Mucosa of stomach (tissue), 1 donor: Measurements from ENCODE around the gene CCM2.
"Not testable (repeated sequence)": the region's sequence is repeated elsewhere in the genome, so short reads cannot be mapped to it uniquely, and the experiment has no call there.

Source experiments
- H3K27me3 ChIP-seq: one replicate; pipeline ENCODE4 v1.7.0; 2013; ENCODE audit warnings: mild to moderate bottlenecking, low read length; ENCODE audit not compliant: control insufficient read depth, insufficient read depth
- H3K36me3 ChIP-seq: one replicate; pipeline ENCODE4 v1.7.0; 2013; ENCODE audit warnings: low read length; ENCODE audit not compliant: control insufficient read depth, insufficient read depth
- H3K4me1 ChIP-seq: one replicate; pipeline ENCODE4 v1.7.0; 2013; ENCODE audit warnings: mild to moderate bottlenecking, low read length; ENCODE audit not compliant: control insufficient read depth, insufficient read depth
- H3K4me3 ChIP-seq: one replicate; pipeline ENCODE4 v1.7.0; 2013; ENCODE audit warnings: low read length
- H3K9ac ChIP-seq: one replicate; pipeline ENCODE4 v1.7.0; 2013; ENCODE audit warnings: mild to moderate bottlenecking, low read length, moderate library complexity
- H3K9me3 ChIP-seq: one replicate; pipeline ENCODE4 v1.7.0; 2013; ENCODE audit warnings: mild to moderate bottlenecking, low read length, moderate library complexity; ENCODE audit not compliant: control insufficient read depth
- donor health status: Pancreatic carcinoma.

Gene CCM2

DNA sequence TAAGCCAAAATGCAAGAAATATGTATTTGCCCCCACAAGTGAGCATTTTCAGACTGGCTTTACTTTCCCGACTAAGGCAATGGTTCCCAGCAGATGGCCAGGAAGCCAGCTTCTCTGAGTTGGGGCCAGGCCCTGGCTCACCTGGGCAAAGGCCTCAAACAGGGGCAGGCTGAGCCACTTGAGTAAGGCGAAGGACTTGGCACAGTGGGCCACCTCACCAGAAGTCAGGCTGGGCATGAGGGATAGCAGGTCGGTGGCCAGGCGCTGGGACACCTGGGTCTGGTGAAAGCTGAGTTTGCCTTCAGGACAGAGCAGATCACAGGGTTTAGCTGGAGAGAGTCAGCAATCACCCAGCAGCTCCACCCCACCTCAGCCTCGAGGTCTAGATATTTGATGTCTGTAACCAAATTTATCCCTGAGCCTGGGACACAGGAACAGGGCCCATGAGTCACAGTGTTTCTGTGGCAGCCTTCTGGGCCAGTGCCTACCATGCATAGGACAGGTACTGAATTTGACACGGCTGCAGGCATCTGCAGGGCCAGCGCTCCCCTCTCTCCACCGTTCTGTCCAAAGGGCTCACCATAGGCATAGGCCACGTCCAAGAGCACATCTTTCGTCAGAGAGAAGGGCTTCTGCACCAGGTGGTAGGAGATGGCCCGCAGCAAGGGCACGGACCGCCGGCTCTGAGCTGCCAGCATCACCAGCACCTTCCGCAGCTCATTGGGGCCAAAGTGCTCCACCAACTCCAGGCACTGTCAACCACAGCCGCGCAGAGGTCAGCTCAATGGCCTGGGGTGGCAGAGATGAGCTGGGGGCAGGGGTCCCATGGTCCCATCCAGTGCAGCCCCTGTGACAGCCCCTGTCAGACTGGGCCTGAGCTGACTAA lies 104.2 kb downstream of the CCM2 start:
- H3K36me3 ChIP-seq: peaks cover 45% of the 10 kb centered on the region
- H3K9me3 ChIP-seq: no peaks in the 10 kb centered on the region
- H3K4me3 ChIP-seq: no peak overlapping the region
- peaks cover 10% of the 10 kb centered on the region for H3K4me1 ChIP-seq
- H3K9ac ChIP-seq: no peak overlapping the region
- no peaks in the 10 kb centered on the region for H3K27me3 ChIP-seq

DNA sequence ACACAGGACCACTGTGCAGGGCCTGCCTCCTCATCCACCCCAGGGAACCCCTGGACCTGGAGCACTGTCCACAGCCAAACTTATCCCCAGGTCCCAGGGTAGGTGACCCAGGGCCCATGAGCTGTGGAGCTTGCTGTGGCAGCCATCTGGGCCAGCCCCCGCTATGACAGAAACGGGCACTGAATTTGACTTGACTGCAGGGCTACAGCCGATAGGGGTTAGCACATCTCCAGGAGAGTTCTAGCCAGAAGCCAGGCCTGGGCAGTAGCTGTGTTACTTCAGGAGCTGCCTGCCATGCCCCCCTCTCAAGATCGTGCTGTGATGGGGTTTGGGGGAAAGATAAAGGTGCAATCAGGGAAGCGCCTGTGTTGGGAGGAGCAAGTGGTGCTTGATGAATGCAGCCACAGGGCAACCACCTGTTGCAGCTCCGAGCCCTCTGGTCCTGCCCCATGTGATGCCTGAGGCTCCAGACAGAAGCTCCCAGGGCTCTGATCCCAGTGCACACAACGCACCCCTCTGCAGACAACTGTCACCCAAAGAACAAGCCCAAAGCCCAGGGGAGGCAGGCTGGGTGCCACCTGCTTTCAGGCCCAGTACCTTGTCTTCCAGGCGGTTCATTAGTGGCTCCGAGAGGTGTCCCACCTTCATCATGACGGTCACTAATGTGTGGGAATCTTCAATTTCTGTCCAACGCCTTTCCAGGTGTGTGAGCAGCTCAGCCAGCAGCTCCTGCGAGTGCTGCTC lies 105.0 kb downstream of the CCM2 start:
- Histone ChIP-seq H3K9me3 (no peaks in the 10 kb centered on the region), H3K9ac (no peak overlapping the region), H3K4me1 (peaks cover 13% of the 10 kb centered on the region), H3K4me3 (no peak overlapping the region), H3K27me3 (no peaks in the 10 kb centered on the region), H3K36me3 (peaks cover 45% of the 10 kb centered on the region)

DNA sequence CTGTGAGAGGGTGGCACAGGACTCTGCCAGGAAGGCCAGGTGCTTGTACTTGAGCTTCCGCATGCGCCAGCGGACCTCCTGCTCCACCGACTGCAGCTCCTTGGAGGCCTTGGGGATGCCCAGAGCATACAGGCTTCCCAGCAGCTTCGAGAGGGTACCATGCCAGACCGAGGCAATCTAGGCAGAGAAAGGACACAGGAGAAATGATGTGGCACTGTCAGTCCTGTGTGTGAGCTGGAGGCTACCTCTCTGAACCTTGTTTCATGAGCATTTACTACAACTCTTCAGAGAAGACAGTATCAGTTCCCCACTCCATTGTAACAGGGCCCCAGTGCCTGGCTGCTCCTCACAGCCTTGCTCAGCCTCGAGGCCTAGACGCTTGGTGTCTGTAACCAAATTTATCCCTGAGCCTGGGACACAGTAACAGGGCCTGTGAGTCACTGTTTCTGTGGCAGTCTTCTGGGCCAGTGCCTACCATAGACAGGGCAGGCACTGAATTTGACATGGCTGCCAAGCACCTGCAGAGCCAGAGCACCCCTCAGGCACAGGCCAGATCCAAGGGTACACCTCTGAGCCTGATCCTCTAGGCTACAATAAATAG lies 105.7 kb downstream of the CCM2 start:
- peaks cover 44% of the 10 kb centered on the region for H3K36me3 ChIP-seq
- H3K9ac ChIP-seq: no peak overlapping the region
- H3K9me3 ChIP-seq: no peaks in the 10 kb centered on the region
- H3K4me1 ChIP-seq: peaks cover 19% of the 10 kb centered on the region
- H3K4me3 ChIP-seq: no peak overlapping the region
- H3K27me3 ChIP-seq: no peaks in the 10 kb centered on the region

DNA sequence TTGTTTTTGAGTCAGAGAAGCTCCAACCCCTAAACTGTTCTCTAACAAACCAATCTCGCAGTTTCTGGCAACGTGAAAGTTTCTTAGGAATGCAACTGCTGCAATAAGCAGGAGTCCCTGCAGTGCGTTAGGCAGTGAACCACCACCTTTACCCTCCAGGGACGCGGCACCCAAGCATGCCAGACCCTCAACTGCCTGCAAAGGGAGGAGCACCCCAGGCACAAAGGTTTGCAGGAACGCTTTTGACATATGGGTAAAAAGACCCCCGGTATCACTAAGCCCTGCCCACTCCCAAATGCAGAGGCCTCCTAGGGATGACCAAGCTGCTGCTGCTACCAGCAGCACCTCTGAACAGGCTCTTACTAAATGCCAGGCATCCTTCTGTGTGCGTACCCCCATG lies 106.8 kb downstream of the CCM2 start:
- Histone ChIP-seq H3K4me3 (no peak overlapping the region), H3K27me3 (no peaks in the 10 kb centered on the region), H3K36me3 (peaks cover 34% of the 10 kb centered on the region), H3K4me1 (peaks cover 20% of the 10 kb centered on the region), H3K9ac (no peak overlapping the region), H3K9me3 (no peaks in the 10 kb centered on the region)

DNA sequence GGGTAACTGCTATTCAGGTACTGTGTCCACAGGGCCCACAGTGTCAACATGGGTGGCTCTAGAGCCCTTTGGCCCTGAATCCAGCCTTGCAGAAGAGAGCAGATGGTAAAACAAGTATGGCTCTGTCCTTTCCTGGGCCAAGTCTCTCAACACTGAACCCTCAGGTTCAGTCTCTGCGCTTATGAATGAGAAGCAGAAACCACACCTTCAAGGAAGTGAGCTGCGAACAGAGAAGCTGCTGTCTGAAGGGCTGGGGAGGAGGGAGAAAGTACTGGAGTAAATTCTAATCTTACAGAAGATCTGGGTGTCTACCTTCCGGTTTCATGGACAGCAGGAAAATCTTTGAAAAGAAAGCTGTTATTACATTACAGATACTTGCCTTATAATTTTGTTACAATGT lies 107.4 kb downstream of the CCM2 start:
- Histone ChIP-seq H3K4me1 (peaks cover 25% of the 10 kb centered on the region), H3K9me3 (no peaks in the 10 kb centered on the region), H3K9ac (no peak overlapping the region), H3K4me3 (no peak overlapping the region), H3K36me3 (peaks cover 29% of the 10 kb centered on the region), H3K27me3 (no peaks in the 10 kb centered on the region)

DNA sequence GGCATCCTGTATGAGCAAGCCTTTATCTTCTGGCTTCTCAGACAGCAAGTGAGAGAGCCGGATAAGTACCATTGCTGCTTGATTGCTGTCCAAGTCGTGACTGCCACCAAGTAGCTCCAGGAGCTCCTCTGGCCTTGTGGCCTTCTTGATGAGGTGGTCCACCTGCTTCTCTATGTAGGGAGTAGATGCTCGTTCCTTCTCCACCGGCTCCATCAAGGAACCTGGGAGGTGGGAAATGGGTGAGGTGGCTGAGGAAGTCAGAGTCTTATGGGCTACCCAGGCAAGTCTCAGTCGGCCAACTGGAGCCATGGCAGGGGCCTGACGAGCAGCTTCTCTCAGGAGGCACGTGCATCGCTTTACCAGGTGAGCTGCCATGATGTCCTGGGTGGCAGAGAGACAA lies 108.9 kb downstream of the CCM2 start:
- H3K9ac ChIP-seq: no peak overlapping the region
- peaks cover 25% of the 10 kb centered on the region for H3K4me1 ChIP-seq
- H3K9me3 ChIP-seq: no peaks in the 10 kb centered on the region
- peaks cover 18% of the 10 kb centered on the region for H3K36me3 ChIP-seq
- no peak overlapping the region for H3K4me3 ChIP-seq
- no peaks in the 10 kb centered on the region for H3K27me3 ChIP-seq

DNA sequence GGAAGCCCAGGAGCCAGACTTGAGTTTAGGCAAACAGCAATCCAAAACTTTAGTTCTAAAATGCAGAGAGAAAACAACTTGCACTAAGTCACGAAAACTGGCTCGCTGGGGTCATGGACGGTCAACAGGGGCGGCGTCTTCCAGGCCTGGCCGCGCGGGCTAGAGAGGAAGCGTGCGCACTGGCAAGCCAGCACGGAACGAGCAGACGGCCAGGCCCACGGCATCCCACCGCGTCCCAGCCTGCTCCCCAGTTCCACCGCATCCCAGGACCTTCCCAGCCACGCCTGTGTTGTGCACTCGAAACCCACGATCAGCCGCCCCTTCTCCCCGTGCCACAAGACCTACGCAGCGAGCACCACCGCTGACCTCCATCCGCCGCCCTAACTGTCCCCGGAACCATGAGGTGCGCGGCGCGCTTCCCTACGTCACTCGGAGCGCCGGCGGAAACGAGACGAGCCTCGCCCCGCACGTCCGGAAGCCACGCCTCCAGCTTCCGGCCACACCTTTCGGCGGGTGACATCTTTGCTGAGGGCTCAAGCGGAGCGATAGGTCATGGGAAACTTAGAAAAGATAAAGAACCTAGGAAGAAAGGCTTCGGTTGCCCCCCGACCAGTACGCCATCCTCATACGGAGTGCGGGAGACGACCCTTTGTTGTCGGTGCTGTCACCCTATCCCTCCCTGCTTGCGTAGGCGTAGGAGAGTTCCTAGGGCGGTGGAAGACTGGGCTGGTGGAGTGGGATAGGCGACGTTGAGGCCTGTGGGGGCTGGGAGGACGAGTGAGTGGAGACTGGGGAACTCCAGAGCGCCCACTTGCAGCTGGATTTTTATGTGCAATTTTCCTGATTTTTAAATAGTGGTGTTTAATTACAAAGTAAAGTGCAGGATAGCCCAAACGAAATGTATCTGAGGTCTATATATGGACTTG lies 111.6 kb downstream of the CCM2 start, which contains the start of gene TBRG4:
Gene TBRG4 (minus strand): TSS at position 400 of the 926 bp plus-strand sequence. CDS start 2,460 bp downstream, outside the sequence.
- Histone ChIP-seq H3K4me3 (peak within 1 kb of the TSS; percentile 85), H3K4me1 (peaks cover 25% of the 10 kb centered on the region), H3K36me3 (peaks cover 5% of the 10 kb centered on the region), H3K9ac (peak within 1 kb of the TSS; percentile 89), H3K9me3 (no peaks in the 10 kb centered on the region), H3K27me3 (no peaks in the 10 kb centered on the region)

DNA sequence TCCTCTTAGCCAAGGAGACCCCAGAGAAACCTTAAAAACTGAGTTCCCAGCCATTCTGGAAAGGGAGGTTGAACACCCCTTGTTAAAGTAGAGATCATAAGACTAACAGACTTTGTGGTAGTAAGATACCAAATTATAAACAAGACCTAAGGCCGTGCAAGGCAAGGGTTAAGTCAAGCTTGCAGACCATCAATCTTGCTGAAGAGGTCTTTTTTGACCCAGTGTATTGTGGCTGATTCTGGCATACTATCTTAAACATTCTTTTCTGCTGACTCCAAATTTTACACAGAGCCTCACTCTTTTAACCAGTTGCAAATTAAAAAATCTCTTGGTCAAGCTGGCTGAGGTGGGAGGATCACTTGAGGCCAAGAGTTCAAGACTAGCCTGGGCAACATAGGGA lies 112.6 kb downstream of the CCM2 start:
- H3K36me3 ChIP-seq: peaks cover 5% of the 10 kb centered on the region
- H3K27me3 ChIP-seq: no peaks in the 10 kb centered on the region
- H3K9me3 ChIP-seq: no peaks in the 10 kb centered on the region
- no peak overlapping the region for H3K4me3 ChIP-seq
- H3K4me1 ChIP-seq: peaks cover 25% of the 10 kb centered on the region
- H3K9ac ChIP-seq: peak overlapping the region; percentile 89

DNA sequence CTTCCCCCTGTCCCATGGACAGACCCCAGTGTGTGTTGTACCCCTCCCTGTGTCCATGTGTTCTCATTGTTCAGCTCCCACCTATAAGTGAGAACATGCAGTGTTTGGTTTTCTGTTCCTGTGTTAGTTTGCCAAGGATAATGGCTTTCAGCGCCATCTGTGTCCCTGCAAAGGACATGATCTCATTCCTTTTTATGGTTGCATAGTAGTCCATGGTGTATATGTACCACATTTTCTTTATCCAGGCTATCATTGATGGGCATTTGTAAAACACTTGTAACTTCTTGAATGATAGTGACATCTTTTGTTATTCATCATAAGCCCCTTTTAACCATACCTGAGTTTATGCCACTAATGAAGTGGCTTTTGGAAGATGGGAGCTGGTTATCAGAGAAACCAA lies 114.3 kb downstream of the CCM2 start:
- H3K27me3 ChIP-seq, H3K9me3 ChIP-seq, H3K36me3 ChIP-seq: not testable (repeated sequence)

DNA sequence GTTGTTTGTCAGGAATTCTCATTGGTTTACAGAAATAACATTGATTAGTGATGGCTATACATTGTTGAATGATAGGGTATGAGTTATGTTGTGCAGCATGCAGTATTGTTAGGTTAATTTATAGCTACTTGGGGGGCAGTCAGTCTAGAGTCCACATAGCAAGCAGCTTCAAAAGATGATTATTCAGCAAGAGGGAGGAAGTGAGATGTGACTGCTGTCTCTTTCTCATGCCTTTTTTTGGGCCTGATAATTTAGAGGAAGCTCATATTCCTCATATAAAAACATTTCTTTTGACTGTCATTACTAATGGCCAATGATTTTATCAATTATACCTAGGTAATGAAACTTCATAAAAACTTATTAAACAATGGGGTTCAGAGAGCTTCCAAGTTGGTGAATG lies 114.9 kb downstream of the CCM2 start:
- H3K9ac ChIP-seq: no peak overlapping the region
- no peaks in the 10 kb centered on the region for H3K27me3 ChIP-seq
- H3K36me3 ChIP-seq: no peaks in the 10 kb centered on the region
- no peaks in the 10 kb centered on the region for H3K9me3 ChIP-seq
- no peak overlapping the region for H3K4me3 ChIP-seq
- H3K4me1 ChIP-seq: peaks cover 13% of the 10 kb centered on the region

More for the DNA sequence above, 114.3 kb downstream of the CCM2 start:
- peaks cover 14% of the 10 kb centered on the region for H3K4me1 ChIP-seq
- not testable (repeated sequence) for H3K9ac ChIP-seq, H3K4me3 ChIP-seq

DNA sequence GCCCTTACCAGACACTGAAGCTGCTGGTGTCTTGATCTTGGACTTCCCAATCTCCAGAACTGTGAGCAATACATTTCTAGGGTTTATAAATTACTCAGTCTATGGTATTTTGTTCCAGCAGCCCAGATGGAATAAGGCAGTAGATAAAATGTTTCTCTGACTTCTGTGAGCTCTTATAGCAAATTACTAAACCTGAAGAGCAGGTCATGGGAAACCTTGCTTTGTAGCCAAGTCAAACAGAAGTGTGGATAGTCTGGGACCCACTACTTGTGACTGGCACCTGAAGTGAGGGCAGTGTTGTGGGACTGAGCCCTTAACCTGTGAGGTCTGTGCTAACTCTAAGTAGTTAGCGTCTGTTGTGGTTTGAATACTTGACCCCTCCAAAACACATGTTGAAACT lies 116.0 kb downstream of the CCM2 start:
- Histone ChIP-seq H3K9ac (no peak overlapping the region), H3K4me3 (no peak overlapping the region), H3K27me3 (no peaks in the 10 kb centered on the region), H3K4me1 (peaks cover 6% of the 10 kb centered on the region), H3K9me3 (no peaks in the 10 kb centered on the region), H3K36me3 (no peaks in the 10 kb centered on the region)
